ENCODE measurements around the gene KLHDC4.
"Not testable (repeated sequence)": the region's sequence is repeated elsewhere in the genome, so short reads cannot be mapped to it uniquely, and the experiment has no call there.

The KLHDC4 gene

GRCh38 chr16:87765776-87766484 is at the start of gene KLHDC4:
Gene KLHDC4, minus strand, starts transcription at chr16:87765986. Its CDS starts 96 bp downstream, at chr16:87765890.
- peak; percentile 82 to 87 for DNase-seq (ENCODE audit: low read depth in 2 of 2)

GRCh38 chr16:87815567-87815966 is 49.8 kb upstream of the KLHDC4 start:
- DNase-seq (ENCODE audit: low read depth in 2 of 2): no peak

GRCh38 chr16:87812200-87812656 is 46.4 kb upstream of the KLHDC4 start:
- no peak for DNase-seq (ENCODE audit: low read depth in 2 of 2)

GRCh38 chr16:87811454-87811853 is 45.7 kb upstream of the KLHDC4 start:
- DNase-seq (ENCODE audit: low read depth in 2 of 2): not testable (repeated sequence)

- no peak for DNase-seq (ENCODE audit: low read depth in 2 of 2)
Observed at GRCh38 chr16:87809150-87809902, 43.5 kb upstream of the KLHDC4 start.

- no peak for DNase-seq (ENCODE audit: low read depth in 2 of 2)
Observed at GRCh38 chr16:87808108-87808507, 42.3 kb upstream of the KLHDC4 start.

GRCh38 chr16:87806641-87807546 is 41.1 kb upstream of the KLHDC4 start:
- peak; percentile 43 to 56 for DNase-seq (ENCODE audit: low read depth in 2 of 2)

GRCh38 chr16:87806261-87806640 is 40.5 kb upstream of the KLHDC4 start:
- DNase-seq (ENCODE audit: low read depth in 2 of 2): no peak

GRCh38 chr16:87803385-87803784 is 37.6 kb upstream of the KLHDC4 start:
- DNase-seq (ENCODE audit: low read depth in 2 of 2): no peak

GRCh38 chr16:87802670-87803069 is 36.9 kb upstream of the KLHDC4 start:
- no peak for DNase-seq (ENCODE audit: low read depth in 2 of 2)

GRCh38 chr16:87801679-87802259 is 36.0 kb upstream of the KLHDC4 start:
- no peak for DNase-seq (ENCODE audit: low read depth in 2 of 2)

- no peak for DNase-seq (ENCODE audit: low read depth in 2 of 2)
Observed at GRCh38 chr16:87800497-87800896, 34.7 kb upstream of the KLHDC4 start.

GRCh38 chr16:87795336-87795735 is 29.6 kb upstream of the KLHDC4 start:
- DNase-seq (ENCODE audit: low read depth in 2 of 2): no peak

GRCh38 chr16:87794485-87795078 is 28.8 kb upstream of the KLHDC4 start:
- no peak for DNase-seq (ENCODE audit: low read depth in 2 of 2)

- no peak for DNase-seq (ENCODE audit: low read depth in 2 of 2)
Observed at GRCh38 chr16:87792205-87792565, 26.4 kb upstream of the KLHDC4 start.

- no peak for DNase-seq (ENCODE audit: low read depth in 2 of 2)
Observed at GRCh38 chr16:87791295-87792204, 25.8 kb upstream of the KLHDC4 start.

- no peak for DNase-seq (ENCODE audit: low read depth in 2 of 2)
Observed at GRCh38 chr16:87790292-87791100, 24.7 kb upstream of the KLHDC4 start.

- DNase-seq (ENCODE audit: low read depth in 2 of 2): no peak
Observed at GRCh38 chr16:87789437-87790291, 23.9 kb upstream of the KLHDC4 start.

Data from stimulated activated CD8-positive, alpha-beta memory T cell treated with anti-CD3 and anti-CD28 coated beads, Interleukin-7, amount 100 ng/mL, for 4 hours (primary cell).